ENCODE data around the gene ARVCF.

- no peak for TF ChIP-seq EZH2 (IDR thresholded peaks at IDR 0.05; ENCODE audit: insufficient read depth, poor library complexity, severe bottlenecking)
- no peak for TF ChIP-seq EZH2phosphoT487 (IDR thresholded peaks at IDR 0.05; ENCODE audit: insufficient read depth, low read depth)
Measured at GRCh38 chr22:19972652-19973550, 43.7 kb downstream of the ARVCF start.
